MCF 10A (cell line): ENCODE data around the gene LSR. TPM values are rescaled to one million over a fixed set of nuclear protein-coding genes. Genes with fewer than 3 reads are reported as not detected.

ENCODE experiments used
- BruUV-seq: library from RNA; stranded (reverse); fragments of 400-500 nt; replicated peaks from 2 replicates; lab custom pipeline; 2021; lab: Mats Ljungman, UMichigan
- CTCF ChIA-PET: fragments of 300-600 bp; sonication (Branson Sonifier 250); formaldehyde crosslinking; extraction: SDS; loops from one replicate; lab custom pipeline; 2021; ENCODE audit warnings: antibody characterized with exemption, inconsistent platforms; lab: Yijun Ruan, JAX
- POLR2A ChIA-PET: fragments of 300-600, 350-650 bp; sonication (Branson Sonifier 250); formaldehyde crosslinking; extraction: SDS; loops from one replicate; lab custom pipeline; 2020; ENCODE audit warnings: antibody characterized with exemption, inconsistent platforms; lab: Yijun Ruan, JAX
- DNase-seq: peaks from one replicate; pipeline ENCODE4 v3.0.0-alpha.2; 2018; ENCODE audit not compliant: unreplicated experiment
- H3K27ac Mint-ChIP-seq: one replicate; pipeline ENCODE4 v1.8.0; 2022; ENCODE audit warnings: mild to moderate bottlenecking, low read depth, mixed read lengths; ENCODE audit not compliant: unreplicated experiment
- H3K27me3 Mint-ChIP-seq: one replicate; pipeline ENCODE4 v1.8.0; 2022; ENCODE audit warnings: mixed read lengths; ENCODE audit not compliant: insufficient read depth, unreplicated experiment
- H3K36me3 Mint-ChIP-seq: one replicate; pipeline ENCODE4 v1.8.0; 2022; ENCODE audit warnings: mild to moderate bottlenecking, moderate library complexity, mixed read lengths; ENCODE audit not compliant: insufficient read depth, unreplicated experiment
- H3K4me1 Mint-ChIP-seq: one replicate; pipeline ENCODE4 v1.8.0; 2022; ENCODE audit warnings: mixed read lengths; ENCODE audit not compliant: insufficient read depth, unreplicated experiment
- H3K4me3 Mint-ChIP-seq: one replicate; pipeline ENCODE4 v1.8.0; 2022; ENCODE audit warnings: mild to moderate bottlenecking, moderate library complexity, mixed read lengths; ENCODE audit not compliant: unreplicated experiment
- H3K9me3 Mint-ChIP-seq: one replicate; pipeline ENCODE4 v1.8.0; 2022; ENCODE audit warnings: mixed read lengths; ENCODE audit not compliant: unreplicated experiment
- intact Hi-C: fragments of 100-400 bp; cut with micrococcal nuclease; formaldehyde crosslinking; loops from 2 replicates; pipeline ENCODE4 v1.14.1; 2022
- total RNA-seq: library from RNA; stranded (reverse); gene quantifications from 2 replicates; pipeline ENCODE4 v1.2.3, GENCODE V29; 2022
- TF ChIP-seq, protein P1 (sequence below): fragments of 200-600 bp; IDR thresholded peaks from one replicate; pipeline ENCODE4 v1.8.0; 2022; ENCODE audit warnings: antibody characterized with exemption, mild to moderate bottlenecking; ENCODE audit not compliant: unreplicated experiment

Gene LSR
- total RNA-seq, 1 experiment from 2014 or later, result 64.1 TPM

DNA sequence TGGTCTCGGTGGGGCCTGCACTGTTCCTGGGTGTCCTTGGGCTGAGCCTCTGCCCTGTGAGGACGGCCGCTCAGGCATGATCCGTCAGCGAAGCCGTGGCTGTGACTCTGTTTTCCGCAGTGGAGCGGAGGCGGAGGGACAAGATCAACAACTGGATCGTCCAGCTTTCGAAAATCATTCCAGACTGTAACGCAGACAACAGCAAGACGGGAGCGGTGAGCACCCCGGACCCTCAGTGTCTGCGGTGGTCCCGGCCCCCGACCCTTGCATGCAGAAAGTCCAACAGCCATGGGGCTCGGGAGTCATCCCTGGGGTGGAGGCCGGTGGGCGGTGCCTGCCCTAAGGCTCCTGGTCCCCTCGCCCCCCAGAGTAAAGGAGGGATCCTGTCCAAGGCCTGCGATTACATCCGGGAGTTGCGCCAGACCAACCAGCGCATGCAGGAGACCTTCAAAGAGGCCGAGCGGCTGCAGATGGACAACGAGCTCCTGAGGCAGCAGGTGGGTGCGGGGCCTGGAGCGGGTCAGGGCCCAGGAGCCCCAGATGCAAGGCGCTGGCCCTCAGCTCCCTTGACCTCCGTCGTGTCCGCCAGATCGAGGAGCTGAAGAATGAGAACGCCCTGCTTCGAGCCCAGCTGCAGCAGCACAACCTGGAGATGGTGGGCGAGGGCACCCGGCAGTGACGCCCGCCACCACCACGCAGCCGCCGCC is 29.9 kb downstream of the LSR start:
- H3K4me3 Mint-ChIP-seq, result no peak overlapping the region

DNA sequence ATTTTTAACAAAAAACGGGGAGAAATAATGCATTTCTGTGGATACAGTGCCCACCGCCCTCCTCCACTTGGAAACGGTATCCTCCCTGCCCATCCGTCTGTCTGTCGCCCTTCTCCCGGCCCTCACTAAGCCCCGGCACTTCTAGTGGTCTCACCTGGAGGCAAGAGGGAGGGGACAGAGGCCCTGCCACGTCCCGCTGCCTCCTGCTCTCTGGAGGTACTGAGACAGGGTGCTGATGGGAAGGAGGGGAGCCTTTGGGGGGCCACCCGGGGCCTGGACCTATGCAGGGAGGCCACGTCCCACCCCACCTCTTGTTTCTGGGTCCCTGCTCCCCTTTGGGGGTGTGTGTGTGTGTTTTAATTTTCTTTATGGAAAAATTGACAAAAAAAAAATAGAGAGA is 30.6 kb downstream of the LSR start:
- TF ChIP-seq, protein P1, sequence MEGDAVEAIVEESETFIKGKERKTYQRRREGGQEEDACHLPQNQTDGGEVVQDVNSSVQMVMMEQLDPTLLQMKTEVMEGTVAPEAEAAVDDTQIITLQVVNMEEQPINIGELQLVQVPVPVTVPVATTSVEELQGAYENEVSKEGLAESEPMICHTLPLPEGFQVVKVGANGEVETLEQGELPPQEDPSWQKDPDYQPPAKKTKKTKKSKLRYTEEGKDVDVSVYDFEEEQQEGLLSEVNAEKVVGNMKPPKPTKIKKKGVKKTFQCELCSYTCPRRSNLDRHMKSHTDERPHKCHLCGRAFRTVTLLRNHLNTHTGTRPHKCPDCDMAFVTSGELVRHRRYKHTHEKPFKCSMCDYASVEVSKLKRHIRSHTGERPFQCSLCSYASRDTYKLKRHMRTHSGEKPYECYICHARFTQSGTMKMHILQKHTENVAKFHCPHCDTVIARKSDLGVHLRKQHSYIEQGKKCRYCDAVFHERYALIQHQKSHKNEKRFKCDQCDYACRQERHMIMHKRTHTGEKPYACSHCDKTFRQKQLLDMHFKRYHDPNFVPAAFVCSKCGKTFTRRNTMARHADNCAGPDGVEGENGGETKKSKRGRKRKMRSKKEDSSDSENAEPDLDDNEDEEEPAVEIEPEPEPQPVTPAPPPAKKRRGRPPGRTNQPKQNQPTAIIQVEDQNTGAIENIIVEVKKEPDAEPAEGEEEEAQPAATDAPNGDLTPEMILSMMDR, result no peak
- CTCF ChIA-PET, result no interaction called here
- peaks cover 5% of the 10 kb centered on the region for H3K4me1 Mint-ChIP-seq
- no peak overlapping the region for H3K27ac Mint-ChIP-seq
- H3K36me3 Mint-ChIP-seq, result peaks cover 48% of the 10 kb centered on the region
- H3K4me3 Mint-ChIP-seq, result no peak overlapping the region
- intact Hi-C loops, result no loop called here
- DNase-seq, result no peak
- no peaks in the 10 kb centered on the region for H3K9me3 Mint-ChIP-seq
- BruUV-seq, result TSS peak; percentile 79
- H3K27me3 Mint-ChIP-seq, result peaks cover 22% of the 10 kb centered on the region
- POLR2A ChIA-PET, result no interaction called here

More for the DNA sequence above, 29.9 kb downstream of the LSR start:
- TF ChIP-seq, protein P1, result no peak
- no peak for DNase-seq
- BruUV-seq, result no TSS peak
- CTCF ChIA-PET, result no interaction called here
- Mint-ChIP-seq H3K9me3 (no peaks in the 10 kb centered on the region), H3K27ac (no peak overlapping the region), H3K4me1 (peaks cover 5% of the 10 kb centered on the region), H3K27me3 (peaks cover 16% of the 10 kb centered on the region), H3K36me3 (peaks cover 55% of the 10 kb centered on the region)
- intact Hi-C loops, result no loop called here
- POLR2A ChIA-PET, result no interaction called here

DNA sequence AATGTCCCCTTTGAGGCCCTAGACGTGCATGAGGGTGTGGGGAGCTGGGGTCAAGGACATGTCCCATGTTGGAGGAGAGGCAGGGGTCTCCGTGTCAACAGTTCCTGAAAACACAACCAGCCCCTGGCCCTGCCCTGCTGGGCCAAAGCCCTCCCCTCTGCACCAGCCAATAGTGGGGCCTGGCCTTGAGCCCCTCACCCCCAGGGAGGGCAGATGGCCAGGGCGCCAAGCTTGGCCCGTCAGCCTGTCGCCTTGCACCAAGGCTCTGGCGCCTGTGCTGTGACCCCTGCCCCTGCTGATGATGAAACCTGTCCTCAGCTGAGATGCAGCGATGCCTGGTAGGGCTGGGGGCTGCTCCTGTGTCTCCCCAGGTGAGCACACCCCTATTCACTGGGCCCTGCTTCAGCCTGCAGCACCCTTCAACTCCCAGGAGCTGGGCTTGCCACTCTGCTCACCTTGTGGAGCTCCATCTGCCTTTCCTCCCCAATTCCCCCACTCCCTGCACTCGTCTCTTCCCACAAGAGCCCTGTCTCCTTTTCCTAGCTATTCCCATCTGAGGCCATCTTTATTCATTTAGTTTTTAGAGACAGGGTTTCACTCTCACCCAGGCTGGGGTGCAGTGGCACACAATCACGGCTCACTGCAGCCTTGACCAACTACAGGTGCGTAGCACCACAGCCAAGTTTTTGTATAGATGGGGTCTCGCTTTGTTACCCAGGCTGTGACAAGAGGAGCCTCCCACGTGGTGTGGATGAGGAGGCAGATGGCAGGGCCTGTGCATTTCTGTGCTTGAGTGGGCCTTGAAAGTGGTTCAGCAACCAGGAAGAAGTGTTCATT is 31.4 kb downstream of the LSR start:
- Mint-ChIP-seq H3K9me3 (no peaks in the 10 kb centered on the region), H3K4me1 (peaks cover 5% of the 10 kb centered on the region), H3K36me3 (peaks cover 40% of the 10 kb centered on the region), H3K4me3 (no peak overlapping the region), H3K27me3 (peaks cover 28% of the 10 kb centered on the region), H3K27ac (no peak overlapping the region)
- ChIA-PET CTCF (interaction anchor here (0.7 to 1.2 kb wide), 2 partner anchors 10 to 28 kb away, joined by 3 to 4 read pairs; no protein-coding TSS in a partner anchor), POLR2A (no interaction called here)
- intact Hi-C loops, result no loop called here
- TF ChIP-seq, protein P1, result no peak
- BruUV-seq, result no TSS peak
- DNase-seq, result no peak

DNA sequence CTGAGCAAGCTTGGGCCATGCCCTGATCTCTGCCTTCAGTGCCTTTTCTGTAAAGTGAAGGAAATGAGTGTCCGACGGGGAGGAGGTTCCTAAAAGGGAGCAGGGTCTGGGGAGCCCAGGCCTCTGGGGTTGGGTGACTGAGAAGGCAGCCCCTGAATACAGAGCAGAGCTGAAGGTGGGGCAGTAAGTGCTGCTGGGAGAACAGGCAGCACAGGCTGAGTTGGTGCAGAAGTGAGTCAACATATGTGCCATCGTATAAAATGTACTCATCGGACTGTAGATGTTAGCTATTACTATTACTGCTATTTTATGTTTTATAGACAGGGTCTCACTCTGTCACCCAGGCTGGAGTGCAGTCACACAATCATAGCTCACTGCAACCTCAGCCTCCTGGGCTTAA is 32.5 kb downstream of the LSR start:
- intact Hi-C loops, result no loop called here
- POLR2A ChIA-PET, result interaction anchor here (1.8 kb wide), 1 partner anchor 13 kb away, joined by 3 read pairs; no protein-coding TSS in a partner anchor
- Mint-ChIP-seq H3K36me3 (peaks cover 32% of the 10 kb centered on the region), H3K27ac (no peak overlapping the region), H3K27me3 (peaks cover 28% of the 10 kb centered on the region), H3K4me3 (no peak overlapping the region), H3K9me3 (no peaks in the 10 kb centered on the region), H3K4me1 (peaks cover 5% of the 10 kb centered on the region)
- CTCF ChIA-PET, result interaction anchor here (0.6 to 1.2 kb wide), 3 partner anchors 9 to 390 kb away, joined by 3 to 4 read pairs (median 3); no protein-coding TSS in a partner anchor
- BruUV-seq, result no TSS peak
- DNase-seq, result no peak
- TF ChIP-seq, protein P1, result no peak
